Measurements from ENCODE around the gene DUSP28.

The DUSP28 gene

GRCh38 chr2:240586919-240587800 lies 27.0 kb downstream of the DUSP28 start:
- Mint-ChIP-seq H3K4me3 (peak overlapping the region; percentile 96), H3K27me3 (no peaks in the 10 kb centered on the region), H3K36me3 (peaks cover 12% of the 10 kb centered on the region), H3K9me3 (no peaks in the 10 kb centered on the region), H3K27ac (peak overlapping the region; percentile 96), H3K4me1 (peaks cover 50% of the 10 kb centered on the region)
- DNase-seq, result peak; percentile 84
- CTCF ChIA-PET, result interaction anchor here (0.6 to 11.3 kb wide), 8 partner anchors 14 to 253 kb away, joined by 3 to 100 read pairs (median 4); partner anchors contain the start of genes DUSP28 and RNPEPL1

- peak overlapping the region; percentile 46 for H3K27ac Mint-ChIP-seq
- no peaks in the 10 kb centered on the region for H3K27me3 Mint-ChIP-seq
Measured at GRCh38 chr2:240588006-240588655, 28.0 kb downstream of the DUSP28 start.

GRCh38 chr2:240588669-240589068 lies 28.5 kb downstream of the DUSP28 start:
- CTCF ChIA-PET, result interaction anchor here (1.8 to 11.3 kb wide), 3 partner anchors 14 to 75 kb away, joined by 4 to 100 read pairs (median 10); partner anchors contain the start of gene DUSP28
- no peaks in the 10 kb centered on the region for H3K9me3 Mint-ChIP-seq
- peaks cover 12% of the 10 kb centered on the region for H3K36me3 Mint-ChIP-seq
- no peaks in the 10 kb centered on the region for H3K27me3 Mint-ChIP-seq
- no peak for DNase-seq
- peaks cover 43% of the 10 kb centered on the region for H3K4me1 Mint-ChIP-seq
- peak overlapping the region; percentile 22 for H3K4me3 Mint-ChIP-seq
- no peak overlapping the region for H3K27ac Mint-ChIP-seq

More at GRCh38 chr2:240588006-240588655, 28.0 kb downstream of the DUSP28 start:
- CTCF ChIA-PET, result interaction anchor here (0.6 to 11.3 kb wide), 4 partner anchors 15 to 75 kb away, joined by 3 to 100 read pairs (median 7); partner anchors contain the start of gene DUSP28
- Mint-ChIP-seq H3K4me1 (peaks cover 46% of the 10 kb centered on the region), H3K4me3 (peak overlapping the region; percentile 96), H3K9me3 (no peaks in the 10 kb centered on the region), H3K36me3 (peaks cover 12% of the 10 kb centered on the region)
- DNase-seq, result no peak

- Mint-ChIP-seq H3K27me3 (no peaks in the 10 kb centered on the region), H3K9me3 (no peaks in the 10 kb centered on the region), H3K27ac (no peak overlapping the region), H3K4me1 (peaks cover 41% of the 10 kb centered on the region), H3K36me3 (peaks cover 12% of the 10 kb centered on the region), H3K4me3 (no peak overlapping the region)
- DNase-seq, result no peak
- CTCF ChIA-PET, result interaction anchor here (0.7 to 11.3 kb wide), 3 partner anchors 12 to 76 kb away, joined by 3 to 100 read pairs (median 10); partner anchors contain the start of gene DUSP28
Measured at GRCh38 chr2:240589375-240589774, 29.2 kb downstream of the DUSP28 start.

GRCh38 chr2:240589850-240590525 lies 29.8 kb downstream of the DUSP28 start:
- Mint-ChIP-seq H3K4me3 (no peak overlapping the region), H3K36me3 (peaks cover 8% of the 10 kb centered on the region)

DNA sequence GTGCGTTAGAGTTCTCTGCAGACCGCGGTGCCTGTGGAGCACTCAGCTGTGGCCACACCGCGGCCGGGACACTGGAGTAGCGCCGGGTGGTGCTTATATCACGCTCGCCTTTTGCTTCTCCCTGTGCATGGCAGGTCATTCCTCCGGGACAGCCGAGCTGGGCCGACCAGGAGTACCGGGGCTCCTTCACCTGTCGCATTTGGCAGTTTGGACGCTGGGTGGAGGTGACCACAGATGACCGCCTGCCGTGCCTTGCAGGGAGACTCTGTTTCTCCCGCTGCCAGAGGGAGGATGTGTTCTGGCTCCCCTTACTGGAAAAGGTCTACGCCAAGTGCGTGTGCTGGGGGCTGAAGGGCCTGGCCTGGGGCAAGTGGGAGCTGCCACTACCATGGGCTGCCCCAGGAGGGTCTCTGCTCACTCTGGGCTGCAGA lies 30.5 kb downstream of the DUSP28 start:
- CTCF ChIA-PET, result no interaction called here
- Mint-ChIP-seq H3K4me1 (peaks cover 33% of the 10 kb centered on the region), H3K4me3 (no peak overlapping the region)

More at GRCh38 chr2:240589850-240590525, 29.8 kb downstream of the DUSP28 start:
- no peaks in the 10 kb centered on the region for H3K27me3 Mint-ChIP-seq
- H3K27ac Mint-ChIP-seq, result no peak overlapping the region
- peaks cover 35% of the 10 kb centered on the region for H3K4me1 Mint-ChIP-seq
- no peaks in the 10 kb centered on the region for H3K9me3 Mint-ChIP-seq
- no peak for DNase-seq
- CTCF ChIA-PET, result interaction anchor here (0.6 to 11.3 kb wide), 3 partner anchors 11 to 29 kb away, joined by 3 to 100 read pairs (median 3); partner anchors contain the start of gene DUSP28

DNA sequence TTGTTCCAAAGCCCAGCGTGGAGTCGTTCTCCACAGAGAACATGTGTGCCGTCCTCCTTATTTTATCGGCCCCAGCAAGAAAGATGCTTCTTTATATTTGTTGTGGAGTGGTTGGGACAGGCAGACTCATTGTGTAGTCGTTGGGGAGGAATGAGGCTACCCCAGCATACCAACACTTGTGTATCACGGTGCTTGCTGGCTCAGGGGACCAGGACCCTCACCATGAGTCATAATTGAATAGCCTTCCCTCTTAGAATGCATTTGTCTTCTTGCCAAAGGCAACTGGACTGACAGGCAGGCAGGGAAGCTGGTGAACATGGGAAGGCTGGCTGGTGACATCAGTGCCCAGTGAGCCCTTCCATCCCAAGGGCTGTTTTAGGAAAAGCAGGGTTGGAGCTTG lies 31.1 kb downstream of the DUSP28 start:
- Mint-ChIP-seq H3K36me3 (peaks cover 10% of the 10 kb centered on the region), H3K27me3 (no peaks in the 10 kb centered on the region), H3K9me3 (no peaks in the 10 kb centered on the region), H3K4me3 (no peak overlapping the region), H3K27ac (no peak overlapping the region), H3K4me1 (peaks cover 31% of the 10 kb centered on the region)
- DNase-seq, result no peak
- CTCF ChIA-PET, result interaction anchor here (1.0 kb wide), 1 partner anchor 26 kb away, joined by 3 read pairs; no protein-coding TSS in a partner anchor

More for the DNA sequence above, 30.5 kb downstream of the DUSP28 start:
- H3K27ac Mint-ChIP-seq, result no peak overlapping the region
- peaks cover 10% of the 10 kb centered on the region for H3K36me3 Mint-ChIP-seq
- no peaks in the 10 kb centered on the region for H3K9me3 Mint-ChIP-seq
- H3K27me3 Mint-ChIP-seq, result no peaks in the 10 kb centered on the region
- DNase-seq, result no peak

- H3K4me3 Mint-ChIP-seq, result no peak overlapping the region
- H3K27me3 Mint-ChIP-seq, result no peaks in the 10 kb centered on the region
- no peaks in the 10 kb centered on the region for H3K9me3 Mint-ChIP-seq
- CTCF ChIA-PET, result interaction anchor here (1.0 kb wide), 1 partner anchor 25 kb away, joined by 3 read pairs; no protein-coding TSS in a partner anchor
- H3K4me1 Mint-ChIP-seq, result peaks cover 31% of the 10 kb centered on the region
- DNase-seq, result no peak
- no peak overlapping the region for H3K27ac Mint-ChIP-seq
- H3K36me3 Mint-ChIP-seq, result peaks cover 10% of the 10 kb centered on the region
Measured at GRCh38 chr2:240591784-240592183, 31.6 kb downstream of the DUSP28 start.

GRCh38 chr2:240593026-240593702 lies 33.0 kb downstream of the DUSP28 start:
- Mint-ChIP-seq H3K27ac (no peak overlapping the region), H3K4me3 (no peak overlapping the region), H3K27me3 (no peaks in the 10 kb centered on the region), H3K4me1 (peaks cover 20% of the 10 kb centered on the region), H3K36me3 (peaks cover 10% of the 10 kb centered on the region), H3K9me3 (no peaks in the 10 kb centered on the region)
- DNase-seq, result no peak
- CTCF ChIA-PET, result interaction anchor here (1.2 to 1.3 kb wide), 2 partner anchors 14 to 30 kb away, joined by 3 read pairs; no protein-coding TSS in a partner anchor

- Mint-ChIP-seq H3K4me3 (no peak overlapping the region), H3K27ac (no peak overlapping the region), H3K36me3 (peaks cover 7% of the 10 kb centered on the region), H3K9me3 (no peaks in the 10 kb centered on the region), H3K27me3 (no peaks in the 10 kb centered on the region), H3K4me1 (peaks cover 13% of the 10 kb centered on the region)
- CTCF ChIA-PET, result interaction anchor here (1.2 to 1.3 kb wide), 2 partner anchors 15 to 29 kb away, joined by 3 read pairs; no protein-coding TSS in a partner anchor
- peak; percentile 11 for DNase-seq
Measured at GRCh38 chr2:240593703-240594451, 33.7 kb downstream of the DUSP28 start.

GRCh38 chr2:240594511-240595380 lies 34.6 kb downstream of the DUSP28 start:
- H3K27ac Mint-ChIP-seq, result no peak overlapping the region
- H3K36me3 Mint-ChIP-seq, result peaks cover 4% of the 10 kb centered on the region
- CTCF ChIA-PET, result interaction anchor here (1.2 kb wide), 1 partner anchor 28 kb away, joined by 3 read pairs; no protein-coding TSS in a partner anchor

More at GRCh38 chr2:240594511-240595380, 34.6 kb downstream of the DUSP28 start:
- H3K4me1 Mint-ChIP-seq, result peaks cover 7% of the 10 kb centered on the region
- no peak for DNase-seq
- no peaks in the 10 kb centered on the region for H3K27me3 Mint-ChIP-seq
- no peaks in the 10 kb centered on the region for H3K9me3 Mint-ChIP-seq
- H3K4me3 Mint-ChIP-seq, result no peak overlapping the region
